ENCODE measurements around the gene GJA4. TPM values are rescaled to one million over a fixed set of nuclear protein-coding genes. Genes with fewer than 3 reads are reported as not detected.

Gene GJA4
- total and polyA plus RNA-seq, 2 donors (not counting 3 experiments of a cell fraction or from before 2014, with no cell fraction given): 22.1 to 175 TPM

GRCh38 chr1:34840426-34840825 is 47.6 kb downstream of the GJA4 start:
- TF ChIP-seq MAX (IDR thresholded peaks at IDR 0.05; ENCODE audit: insufficient read depth, insufficient read length) (no peak), EZH2 (IDR thresholded peaks at IDR 0.05; ENCODE audit: borderline replicate concordance, low read depth, low read length, severe bottlenecking) (no peak)
- no peaks in the 10 kb centered on the region for H3K9me3 ChIP-seq (replicated peaks; ENCODE audit: control insufficient read depth, insufficient read depth, low read length)
- no peaks in the 10 kb centered on the region for H3K79me2 ChIP-seq (ENCODE audit: control insufficient read depth, insufficient read depth, low read length)
- no peaks in the 10 kb centered on the region for H3K27me3 ChIP-seq (ENCODE audit: control insufficient read depth in 2 of 2, insufficient read depth in 2 of 2, low read length in 2 of 2)
- CTCF ChIA-PET: interaction anchor here (1.8 kb wide), 1 partner anchor 12 kb away, joined by 4 read pairs; no protein-coding TSS in a partner anchor
- DNase-seq (ENCODE audit: low read depth, low spot score) (no peak), FAIRE-seq (no peak)
- dilution Hi-C loops (cut with MboI; ENCODE audit: extremely low pct_ligation_motif_present, low sequenced_read_pairs) (no loop called here), intact Hi-C loops (cut with micrococcal nuclease) (no loop called here)
- no peaks in the 10 kb centered on the region for H3K36me3 ChIP-seq (ENCODE audit: control insufficient read depth in 2 of 2, extremely low read depth in 1 of 2, insufficient read depth in 2 of 2, low read length in 2 of 2)
- H4K20me1 ChIP-seq (replicated peaks; ENCODE audit: control insufficient read depth, extremely low read depth, insufficient read depth, low read length): no peaks in the 10 kb centered on the region
- no peak overlapping the region for H3K4me3 ChIP-seq (replicated peaks in 1 of 3; ENCODE audit: insufficient read depth in 1 of 3, low read depth in 1 of 3, low read length in 3 of 3)
- H3K4me2 ChIP-seq (ENCODE audit: insufficient read depth, low read length): no peak overlapping the region
- no TSS peak for BruUV-seq (replicated peaks)
- POLR2A ChIA-PET: no interaction called here
- H3K9ac ChIP-seq (replicated peaks; ENCODE audit: extremely low read depth, insufficient read depth, low read length): no peak overlapping the region
- no peak overlapping the region for H3K27ac ChIP-seq (ENCODE audit: insufficient read depth, low read depth, low read length)
- no peaks in the 10 kb centered on the region for H3K9me1 ChIP-seq (replicated peaks; ENCODE audit: control insufficient read depth, extremely low read depth, insufficient read depth, low read length)
- H2AFZ ChIP-seq (ENCODE audit: low read depth, low read length): no peak overlapping the region
- H3K4me1 ChIP-seq (ENCODE audit: control insufficient read depth, extremely low read depth, insufficient read depth, low read length): peaks cover 30% of the 10 kb centered on the region

DNA sequence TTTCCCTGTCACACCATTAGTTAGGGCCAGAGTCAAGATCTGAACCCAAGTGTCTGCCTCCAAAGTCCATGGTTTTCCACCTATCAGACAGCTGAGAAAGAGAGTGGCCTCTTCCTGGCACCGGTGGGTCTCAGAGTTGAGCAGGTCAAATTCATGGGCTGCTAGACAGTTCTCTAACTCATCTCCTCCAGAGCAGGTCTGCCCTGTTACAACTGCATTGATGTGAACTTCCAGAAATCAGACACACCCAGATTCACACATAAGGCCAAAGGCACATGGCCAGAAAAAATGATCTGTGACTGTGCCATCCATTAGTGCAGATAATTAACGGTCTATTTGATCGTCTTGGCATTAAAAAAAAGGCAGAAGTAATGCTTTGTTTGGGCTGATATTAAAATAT is 49.3 kb downstream of the GJA4 start:
- ChIA-PET POLR2A (no interaction called here), CTCF (interaction anchor here (1.0 to 3.7 kb wide), 5 partner anchors 10 to 99 kb away, joined by 3 to 49 read pairs (median 5); no protein-coding TSS in a partner anchor)
- no TSS peak for BruUV-seq (replicated peaks)
- Histone ChIP-seq H3K9me3 (replicated peaks; ENCODE audit: control insufficient read depth, insufficient read depth, low read length) (no peaks in the 10 kb centered on the region), H3K4me1 (ENCODE audit: control insufficient read depth, extremely low read depth, insufficient read depth, low read length) (peaks cover 30% of the 10 kb centered on the region), H4K20me1 (replicated peaks; ENCODE audit: control insufficient read depth, extremely low read depth, insufficient read depth, low read length) (no peaks in the 10 kb centered on the region), H3K9me1 (replicated peaks; ENCODE audit: control insufficient read depth, extremely low read depth, insufficient read depth, low read length) (no peaks in the 10 kb centered on the region), H2AFZ (ENCODE audit: low read depth, low read length) (no peak overlapping the region), H3K79me2 (ENCODE audit: control insufficient read depth, insufficient read depth, low read length) (no peaks in the 10 kb centered on the region), H3K9ac (replicated peaks; ENCODE audit: extremely low read depth, insufficient read depth, low read length) (no peak overlapping the region), H3K4me2 (ENCODE audit: insufficient read depth, low read length) (no peak overlapping the region), H3K27ac (ENCODE audit: insufficient read depth, low read depth, low read length) (no peak overlapping the region), H3K27me3 (ENCODE audit: control insufficient read depth in 2 of 2, insufficient read depth in 2 of 2, low read length in 2 of 2) (no peaks in the 10 kb centered on the region), H3K36me3 (ENCODE audit: control insufficient read depth in 2 of 2, extremely low read depth in 1 of 2, insufficient read depth in 2 of 2, low read length in 2 of 2) (no peaks in the 10 kb centered on the region), H3K4me3 (replicated peaks in 1 of 3; ENCODE audit: insufficient read depth in 1 of 3, low read depth in 1 of 3, low read length in 3 of 3) (no peak overlapping the region)
- TF ChIP-seq MAX (IDR thresholded peaks at IDR 0.05; ENCODE audit: insufficient read depth, insufficient read length) (no peak), GATA2 (IDR thresholded peaks at IDR 0.05; ENCODE audit: insufficient read depth, insufficient read length, low read depth, low read length) (no peak), FOS (IDR thresholded peaks at IDR 0.05; ENCODE audit: borderline replicate concordance, insufficient read depth, low read length) (no peak), CTCF (IDR thresholded peaks at IDR 0.05; ENCODE audit: extremely low read depth in 1 of 2, insufficient read depth in 1 of 2, low read depth in 1 of 2, low read length in 2 of 2) (no peak), JUN (IDR thresholded peaks at IDR 0.05; ENCODE audit: borderline replicate concordance, insufficient read depth, insufficient read length, low read depth) (no peak), POLR2AphosphoS5 (IDR thresholded peaks at IDR 0.05; ENCODE audit: insufficient read depth, low read depth, low read length) (no peak), EZH2 (IDR thresholded peaks at IDR 0.05; ENCODE audit: borderline replicate concordance, low read depth, low read length, severe bottlenecking) (no peak), POLR2A (IDR thresholded peaks at IDR 0.05; ENCODE audit: low read depth, low read length) (no peak), MYC (IDR thresholded peaks at IDR 0.05; ENCODE audit: low read depth, low read length) (no peak)
- FAIRE-seq (no peak), DNase-seq (ENCODE audit: low read depth, low spot score) (no peak)
- dilution Hi-C loops (cut with MboI; ENCODE audit: extremely low pct_ligation_motif_present, low sequenced_read_pairs): no loop called here
- intact Hi-C loops (cut with micrococcal nuclease): no loop called here
